Measurements from ENCODE around the gene UQCC2.

The UQCC2 gene

DNA sequence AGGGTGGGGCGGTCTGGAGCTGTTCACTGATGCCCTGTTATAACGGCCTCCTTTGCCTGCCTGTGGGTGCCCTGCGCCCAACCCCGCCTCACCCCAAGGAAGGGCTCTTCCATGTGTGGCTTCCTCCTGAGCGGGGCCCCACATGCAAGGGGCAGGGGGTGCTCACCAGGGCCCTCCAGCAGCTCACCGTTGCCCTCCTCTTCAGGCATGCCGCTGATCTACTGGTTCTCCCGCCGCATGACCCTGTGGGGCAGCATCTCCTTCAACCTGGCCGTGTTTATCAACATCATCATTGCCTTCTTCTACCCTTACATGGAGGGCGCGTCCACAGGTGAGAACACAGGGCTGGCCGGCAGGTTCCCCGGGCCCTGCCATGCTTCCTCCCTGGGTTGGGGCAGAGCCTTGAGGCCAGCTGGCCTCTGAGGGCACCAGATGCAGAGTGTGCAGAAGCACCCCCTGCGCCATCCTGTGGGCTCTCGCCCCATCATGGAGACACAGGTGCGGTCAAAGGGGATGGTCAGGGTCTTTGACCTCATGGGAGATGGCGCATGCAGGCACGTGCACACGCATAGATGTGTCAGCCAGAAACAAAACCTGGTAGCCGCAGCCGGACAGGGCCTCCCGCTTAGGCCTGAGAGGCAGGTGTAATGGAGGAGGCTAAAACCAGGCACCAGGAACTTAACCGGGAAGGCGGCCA, 22.9 kb downstream of the UQCC2 start:
- no peak for DNase-seq

DNA sequence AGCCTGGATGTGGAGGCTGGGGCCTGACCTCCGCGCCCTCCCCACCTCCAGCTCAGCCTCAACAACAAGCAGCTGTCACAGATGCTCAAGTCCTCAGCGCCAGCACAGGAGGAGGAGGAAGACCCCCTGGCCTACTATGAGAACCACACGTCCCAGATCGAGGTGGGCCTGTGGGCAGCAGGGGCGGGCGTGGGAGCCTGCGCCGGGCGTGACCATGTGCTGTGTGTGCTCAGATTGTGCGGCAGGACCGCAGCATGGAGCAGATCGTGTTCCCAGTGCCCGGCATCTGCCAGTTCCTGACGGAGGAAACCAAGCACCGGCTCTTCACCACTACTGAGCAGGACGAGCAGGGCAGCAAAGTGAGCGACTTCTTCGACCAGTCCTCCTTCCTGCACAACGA, 23.5 kb downstream of the UQCC2 start:
- no peak for DNase-seq

GRCh38 chr6:33686981-33687975, 24.2 kb downstream of the UQCC2 start:
- no peak for DNase-seq

DNA sequence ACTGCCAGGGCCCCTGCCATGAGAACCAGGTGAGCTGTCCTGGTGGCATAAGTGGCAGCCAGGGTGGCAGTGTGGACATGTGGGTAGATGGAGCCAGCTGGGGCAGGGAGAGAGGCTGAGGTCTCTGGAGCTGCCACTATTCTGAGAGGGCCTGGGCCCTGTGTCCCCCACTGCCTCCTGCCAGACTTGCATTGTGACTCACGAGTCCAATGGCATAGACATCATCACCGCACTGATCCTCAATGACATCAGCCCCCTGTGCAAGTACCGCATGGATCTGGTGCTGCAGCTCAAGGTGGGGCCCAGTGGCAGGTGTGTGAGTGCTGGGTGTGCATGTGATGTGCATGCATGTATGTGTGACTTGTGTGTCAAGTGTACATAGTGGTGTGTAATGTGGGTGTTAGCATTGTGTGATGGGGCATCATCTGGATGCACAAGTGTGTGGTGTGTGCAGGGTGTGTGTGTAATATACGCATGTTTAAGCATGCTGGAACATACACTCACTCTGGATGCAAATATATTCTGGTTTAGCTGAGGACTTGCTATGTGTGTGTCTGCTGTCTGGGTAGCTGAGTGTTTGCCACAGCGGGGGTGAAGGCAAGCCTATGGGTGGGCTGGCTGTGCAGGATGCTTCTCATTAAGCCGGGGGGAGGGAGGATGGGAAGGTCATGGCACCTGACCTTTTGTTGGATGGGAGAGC, 25.1 kb downstream of the UQCC2 start:
- DNase-seq = no peak

- DNase-seq = no peak
Observed at GRCh38 chr6:33685411-33686224, 25.9 kb downstream of the UQCC2 start.

DNA sequence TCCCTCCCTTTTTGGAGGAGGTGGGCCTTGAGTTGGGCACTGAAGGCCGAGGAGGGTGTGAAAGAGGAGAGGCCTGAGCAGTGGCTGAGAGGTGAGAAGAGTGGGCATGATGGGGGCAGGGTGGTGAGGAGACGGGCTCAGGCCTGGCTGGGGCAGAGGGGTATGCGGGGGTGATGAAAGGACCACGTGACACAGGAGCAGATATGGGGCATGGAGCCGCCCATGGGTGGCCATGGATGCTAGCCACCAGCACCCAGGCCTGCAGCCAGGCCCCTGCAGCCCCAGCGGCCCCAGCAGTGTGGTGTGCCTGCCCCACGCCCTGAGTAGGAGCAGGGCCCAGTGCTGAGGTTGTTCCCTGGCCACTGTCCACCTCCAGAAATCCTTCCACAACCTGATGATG, 26.5 kb downstream of the UQCC2 start:
- DNase-seq = no peak

GRCh38 chr6:33684428-33684896, 27.0 kb downstream of the UQCC2 start:
- no peak for DNase-seq

GRCh38 chr6:33683576-33684427, 27.7 kb downstream of the UQCC2 start:
- DNase-seq = no peak

DNA sequence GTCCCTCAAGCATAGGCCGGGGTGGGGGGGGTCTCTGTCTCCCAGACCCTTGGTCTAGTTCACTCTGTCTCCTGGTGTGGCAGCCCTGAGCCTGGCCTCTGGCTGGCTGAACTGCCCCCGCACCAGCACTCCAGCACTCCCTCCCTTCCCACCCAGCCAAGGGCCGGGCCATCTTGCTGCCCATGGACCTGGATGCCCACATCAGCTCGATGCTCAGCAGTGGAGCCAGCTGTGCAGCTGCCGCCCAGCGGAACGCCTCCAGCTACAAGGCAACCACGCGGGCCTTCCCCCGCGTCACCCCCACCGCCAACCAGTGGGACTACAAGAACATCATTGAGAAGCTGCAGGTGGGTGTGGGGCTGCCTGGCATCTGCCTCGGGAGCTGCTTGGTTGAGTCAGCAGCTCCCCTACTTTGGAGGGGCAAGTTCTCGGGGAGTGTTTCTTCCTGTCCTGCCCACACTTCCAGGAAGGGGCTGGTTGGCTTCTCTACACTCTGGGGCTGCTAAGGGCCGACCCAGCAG, 28.4 kb downstream of the UQCC2 start:
- DNase-seq = no peak

DNA sequence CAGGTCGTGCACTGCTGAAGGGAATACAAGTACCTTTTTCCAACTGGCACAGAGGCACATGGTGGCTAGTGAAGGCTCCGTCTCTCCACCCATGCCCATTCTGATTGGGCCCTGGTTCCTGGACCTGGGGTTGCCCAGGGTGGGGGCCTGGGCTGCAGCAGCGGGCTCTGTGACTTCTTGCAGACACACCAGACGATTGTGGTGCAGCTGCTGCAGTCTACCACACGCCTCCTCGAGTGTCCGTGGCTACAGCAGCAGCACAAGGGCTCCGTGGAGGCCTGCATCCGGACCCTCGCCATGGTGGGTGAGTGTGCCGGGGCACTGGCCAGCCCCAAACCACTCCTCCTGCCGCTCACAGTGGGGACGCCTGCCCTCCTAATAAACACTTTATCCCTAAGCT, 29.2 kb downstream of the UQCC2 start:
- no peak for DNase-seq

DNA sequence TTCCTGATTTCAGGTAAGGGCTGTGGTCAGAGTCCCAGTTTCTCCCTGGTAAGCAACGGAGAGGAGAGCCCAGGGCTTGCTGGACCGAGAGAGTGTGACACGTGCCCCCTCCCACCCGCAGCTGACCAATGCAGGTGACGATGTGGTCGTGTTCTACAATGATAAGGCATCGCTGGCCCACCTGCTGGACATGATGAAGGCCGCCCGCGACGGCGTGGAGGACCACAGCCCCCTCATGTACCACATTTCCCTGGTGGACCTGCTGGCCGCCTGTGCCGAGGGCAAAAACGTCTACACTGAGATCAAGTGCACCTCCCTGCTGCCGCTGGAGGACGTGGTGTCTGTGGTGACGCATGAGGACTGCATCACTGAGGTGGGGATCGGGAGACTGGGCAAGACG, 31.7 kb downstream of the UQCC2 start:
- no peak for DNase-seq

DNA sequence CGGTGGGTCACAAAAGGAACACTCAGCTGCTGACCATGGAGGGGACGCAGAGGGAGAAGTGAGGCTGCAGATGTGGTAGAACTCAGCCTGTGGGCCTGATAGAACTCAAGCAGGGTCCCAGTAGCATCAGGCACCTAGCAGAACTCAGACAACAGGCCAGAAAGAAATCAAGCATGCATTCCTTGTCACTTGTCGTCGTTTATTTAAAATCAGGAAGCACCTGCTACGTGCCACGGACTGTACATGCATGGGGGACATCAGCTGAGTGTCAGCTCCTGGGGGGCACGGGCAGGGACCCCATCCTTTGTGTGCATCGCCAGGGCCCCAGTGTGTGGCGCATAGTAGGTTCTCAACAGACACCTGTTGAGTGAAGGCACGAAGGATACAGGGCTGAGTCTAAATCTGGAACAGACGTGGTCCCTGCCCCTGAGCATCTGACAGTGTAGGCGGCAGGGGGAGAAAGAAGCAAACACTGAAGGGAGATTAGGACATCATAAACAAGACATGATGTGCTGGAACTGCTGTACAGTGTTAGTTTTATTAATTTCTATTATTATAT, 32.5 kb downstream of the UQCC2 start:
- DNase-seq = no peak

DNA sequence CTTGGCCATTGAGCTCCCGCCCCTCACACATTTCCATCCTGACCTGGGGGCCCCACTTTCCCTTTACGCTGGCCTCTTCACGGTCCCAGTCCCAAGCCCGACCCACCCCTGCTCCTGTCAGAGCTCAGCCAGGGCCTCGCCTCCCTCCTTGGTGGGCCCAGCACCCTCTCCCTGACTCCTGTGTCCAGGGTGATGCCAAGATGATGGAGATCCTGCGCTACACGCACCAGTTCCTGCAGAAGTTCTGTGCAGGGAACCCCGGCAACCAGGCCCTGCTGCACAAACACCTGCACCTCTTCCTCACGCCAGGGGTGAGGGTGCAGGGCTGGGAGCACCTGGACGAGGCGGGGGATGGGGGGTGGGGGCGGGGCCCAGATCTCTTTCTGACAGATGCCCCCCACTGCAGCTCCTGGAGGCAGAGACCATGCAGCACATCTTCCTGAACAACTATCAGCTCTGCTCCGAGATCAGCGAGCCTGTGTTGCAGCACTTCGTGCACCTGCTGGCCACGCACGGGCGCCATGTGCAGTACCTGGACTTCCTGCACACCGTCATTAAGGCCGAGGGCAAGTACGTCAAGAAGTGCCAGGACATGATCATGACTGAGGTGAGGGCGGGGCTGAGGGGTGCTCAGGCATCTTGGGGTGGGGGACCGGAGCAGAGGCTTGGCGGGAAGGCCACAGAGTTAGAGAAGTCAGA, 33.1 kb downstream of the UQCC2 start:
- DNase-seq = no peak

- DNase-seq = no peak
Observed at GRCh38 chr6:33677689-33678088, 33.8 kb downstream of the UQCC2 start.

GRCh38 chr6:33677143-33677660, 34.3 kb downstream of the UQCC2 start:
- DNase-seq = no peak

DNA sequence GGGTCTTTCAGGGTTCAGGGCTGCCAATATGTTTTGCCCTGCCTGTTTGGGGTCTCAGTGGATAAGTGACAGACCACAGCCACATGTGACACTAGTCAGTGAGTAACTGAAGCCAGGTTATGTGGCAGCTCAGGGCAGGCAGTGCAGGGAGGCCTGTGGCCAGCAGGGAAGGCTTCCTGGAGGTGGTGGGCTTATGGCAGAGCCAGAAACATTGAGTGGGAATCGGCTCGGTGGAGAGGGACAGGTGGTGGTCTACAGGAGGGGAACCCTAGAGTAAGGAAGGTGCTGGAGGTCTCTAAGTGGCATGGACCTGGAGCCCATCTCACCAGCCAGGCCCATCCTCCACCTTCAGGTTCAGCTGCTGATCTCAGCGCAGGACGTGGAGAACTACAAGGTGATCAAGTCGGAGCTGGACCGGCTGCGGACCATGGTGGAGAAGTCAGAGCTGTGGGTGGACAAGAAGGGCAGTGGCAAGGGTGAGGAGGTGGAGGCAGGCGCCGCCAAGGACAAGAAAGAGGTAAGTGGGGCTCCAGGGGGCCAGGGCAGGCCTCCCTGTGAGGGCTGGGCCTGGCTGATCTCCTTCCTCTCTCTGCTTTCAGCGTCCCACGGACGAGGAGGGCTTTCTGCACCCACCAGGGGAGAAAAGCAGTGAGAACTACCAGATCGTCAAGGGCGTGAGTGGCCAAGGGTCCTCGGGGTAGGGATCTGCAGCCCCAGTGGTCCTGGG, 34.9 kb downstream of the UQCC2 start:
- no peak for DNase-seq

- DNase-seq = no peak
Observed at GRCh38 chr6:33675968-33676367, 35.5 kb downstream of the UQCC2 start.

DNA sequence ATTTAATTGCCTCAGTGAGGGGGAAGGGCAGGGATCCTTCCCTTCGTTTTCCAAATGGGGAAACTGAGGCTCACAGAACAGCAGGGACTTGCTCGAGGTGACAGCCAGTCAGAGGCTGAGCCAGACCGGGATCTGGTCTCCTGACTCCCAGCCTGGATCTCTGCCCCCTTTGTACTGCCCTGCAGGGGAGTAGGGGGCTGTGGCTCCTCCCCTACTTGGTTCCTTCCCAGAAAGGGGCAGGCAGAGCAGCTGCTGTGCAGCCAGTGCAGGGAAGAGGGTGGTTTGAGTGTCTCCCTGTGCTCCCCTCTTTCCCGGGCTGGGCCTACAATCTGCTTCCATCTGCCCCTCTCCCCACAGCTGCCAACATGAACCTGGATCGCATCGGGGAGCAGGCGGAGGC, 37.6 kb downstream of the UQCC2 start:
- no peak for DNase-seq

GRCh38 chr6:33672808-33673207, 38.7 kb downstream of the UQCC2 start:
- DNase-seq = no peak

GRCh38 chr6:33671744-33672072, 39.8 kb downstream of the UQCC2 start:
- DNase-seq = no peak

Data from NCI-H1048 (cell line).